T47D (cell line): Measurements from ENCODE around the gene ATXN7L1.
"Not testable (repeated sequence)": the region's sequence is repeated elsewhere in the genome, so short reads cannot be mapped to it uniquely, and the experiment has no call there.

Experiments
- DNase-seq, 2 experiments: peaks; one replicate each; pipeline versions ENCODE4 v3.0.0 to v3.0.0-alpha.2; 2011 to 2012; ENCODE audit warnings: low read depth in 1 of 2, low spot score in 1 of 2
- JUND ChIP-seq: IDR thresholded peaks from 2 replicates; pipeline ENCODE4 v1.6.1; 2012; ENCODE audit warnings: low read depth
- in situ Hi-C: cut with HindIII; loops from 2 replicates; pipeline ENCODE4 v1.10.0; 2016; ENCODE audit warnings: low sequenced_read_pairs, low pct_unique_long_range_greater_than_20kb

ATXN7L1 gene

GRCh38 chr7:105610165-105610930, 266.1 kb downstream of the ATXN7L1 start:
- no peak for TF ChIP-seq JUND
- in situ Hi-C loops: no loop called here
- peak in 1 of 2 experiments; percentile 42 for DNase-seq

- DNase-seq: no peak
- TF ChIP-seq JUND: no peak
- in situ Hi-C loops: no loop called here
Observed at GRCh38 chr7:105602325-105603305, 273.8 kb downstream of the ATXN7L1 start.

GRCh38 chr7:105600720-105601550, 275.5 kb downstream of the ATXN7L1 start:
- in situ Hi-C loops: no loop called here
- no peak for TF ChIP-seq JUND
- peak in 1 of 2 experiments; percentile 58 for DNase-seq

- in situ Hi-C loops: no loop called here
- no peak for DNase-seq
- no peak for TF ChIP-seq JUND
Observed at GRCh38 chr7:105599551-105599950, 276.8 kb downstream of the ATXN7L1 start.

- in situ Hi-C loops, DNase-seq: not testable (repeated sequence)
Observed at GRCh38 chr7:105599080-105599479, 277.3 kb downstream of the ATXN7L1 start.

GRCh38 chr7:105596866-105597265, 279.5 kb downstream of the ATXN7L1 start:
- in situ Hi-C loops: no loop called here
- DNase-seq: no peak
- TF ChIP-seq JUND: no peak

GRCh38 chr7:105594034-105594433, 282.4 kb downstream of the ATXN7L1 start:
- no peak for TF ChIP-seq JUND
- in situ Hi-C loops: no loop called here
- DNase-seq: peak in 1 of 2 experiments; percentile 11

GRCh38 chr7:105591522-105591921, 284.9 kb downstream of the ATXN7L1 start:
- no peak for TF ChIP-seq JUND
- in situ Hi-C loops: no loop called here
- DNase-seq: no peak

- no peak for TF ChIP-seq JUND
- in situ Hi-C loops: no loop called here
- no peak for DNase-seq
Observed at GRCh38 chr7:105590793-105591192, 285.6 kb downstream of the ATXN7L1 start.

GRCh38 chr7:105589356-105590077, 286.9 kb downstream of the ATXN7L1 start:
- no peak for TF ChIP-seq JUND
- peak; percentile 39 to 80 for DNase-seq
- in situ Hi-C loops: no loop called here

- DNase-seq: no peak
- in situ Hi-C loops: no loop called here
- no peak for TF ChIP-seq JUND
Observed at GRCh38 chr7:105587909-105588635, 288.3 kb downstream of the ATXN7L1 start.
